VCaP (cell line): Measurements from ENCODE around the gene CLASRP.
A peak's percentile ranks its signal among the peaks of the same experiment; 100 is the strongest.

Experiments
- H3K27ac ChIP-seq: fragments of 450-650 bp; 2 replicates; pipeline ENCODE4 v1.5.1; 2017
- TF ChIP-seq, protein P1 (sequence below): fragments of 450-650 bp; conservative IDR thresholded peaks from 2 replicates; pipeline ENCODE4 v1.5.1; 2017; ENCODE audit warnings: mild to moderate bottlenecking, moderate library complexity

Gene CLASRP

DNA sequence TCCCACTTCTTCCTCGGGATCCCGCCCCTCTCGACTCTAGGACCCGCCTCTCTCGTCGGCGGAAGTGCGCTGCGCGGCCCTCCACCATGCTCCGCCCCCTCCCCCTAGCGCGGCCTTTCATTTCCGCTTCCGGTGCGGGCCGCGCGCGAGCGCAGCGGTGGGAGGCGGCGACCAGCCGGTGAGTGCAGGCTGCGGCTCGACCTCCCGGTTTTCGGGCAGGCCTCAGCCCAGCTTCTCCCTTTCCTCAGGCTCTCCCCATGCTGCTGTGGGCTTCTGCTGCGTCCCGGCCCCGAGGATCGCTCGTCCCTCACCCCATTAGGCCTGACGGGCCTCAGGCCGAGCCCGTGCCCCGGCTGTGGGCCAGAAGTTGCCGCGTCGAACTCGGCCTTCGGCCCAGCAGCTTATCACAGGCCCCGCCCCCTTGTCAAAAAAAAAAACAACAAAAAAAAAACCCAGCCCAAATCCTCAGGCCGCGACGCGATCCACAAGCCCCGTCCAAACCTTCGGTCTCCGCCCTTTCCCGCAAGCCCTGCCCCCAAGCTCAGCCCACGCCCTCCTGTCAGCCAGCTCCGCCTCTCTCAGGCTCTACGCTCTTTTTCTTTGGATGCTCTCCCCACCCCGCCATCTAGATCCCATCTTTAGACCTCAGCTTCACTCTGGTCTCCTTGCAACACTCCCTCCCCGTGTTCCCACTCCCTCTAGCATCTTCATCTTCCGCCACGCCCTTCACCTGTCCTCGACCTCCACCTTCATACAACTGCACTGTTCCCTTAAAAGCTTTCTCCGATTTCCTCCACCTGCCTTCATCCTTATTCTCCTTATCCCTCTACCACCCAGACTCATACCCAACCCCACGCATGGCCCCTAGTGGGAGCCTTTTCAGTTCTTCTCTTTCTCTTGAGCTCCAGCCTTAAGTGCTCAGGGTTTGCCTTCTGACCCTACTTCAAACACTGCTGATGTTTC, at the start of gene CLASRP:
TSS of gene CLASRP (plus strand) at position 115 of the 963 bp plus-strand sequence. CDS start 1,168 bp downstream, outside the sequence.
- peak within 1 kb of the TSS; percentile 98 for H3K27ac ChIP-seq

GRCh38 chr19:44990459-44990858, 48.4 kb upstream of the CLASRP start:
- TF ChIP-seq, protein P1, sequence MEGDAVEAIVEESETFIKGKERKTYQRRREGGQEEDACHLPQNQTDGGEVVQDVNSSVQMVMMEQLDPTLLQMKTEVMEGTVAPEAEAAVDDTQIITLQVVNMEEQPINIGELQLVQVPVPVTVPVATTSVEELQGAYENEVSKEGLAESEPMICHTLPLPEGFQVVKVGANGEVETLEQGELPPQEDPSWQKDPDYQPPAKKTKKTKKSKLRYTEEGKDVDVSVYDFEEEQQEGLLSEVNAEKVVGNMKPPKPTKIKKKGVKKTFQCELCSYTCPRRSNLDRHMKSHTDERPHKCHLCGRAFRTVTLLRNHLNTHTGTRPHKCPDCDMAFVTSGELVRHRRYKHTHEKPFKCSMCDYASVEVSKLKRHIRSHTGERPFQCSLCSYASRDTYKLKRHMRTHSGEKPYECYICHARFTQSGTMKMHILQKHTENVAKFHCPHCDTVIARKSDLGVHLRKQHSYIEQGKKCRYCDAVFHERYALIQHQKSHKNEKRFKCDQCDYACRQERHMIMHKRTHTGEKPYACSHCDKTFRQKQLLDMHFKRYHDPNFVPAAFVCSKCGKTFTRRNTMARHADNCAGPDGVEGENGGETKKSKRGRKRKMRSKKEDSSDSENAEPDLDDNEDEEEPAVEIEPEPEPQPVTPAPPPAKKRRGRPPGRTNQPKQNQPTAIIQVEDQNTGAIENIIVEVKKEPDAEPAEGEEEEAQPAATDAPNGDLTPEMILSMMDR = no peak
- H3K27ac ChIP-seq = no peak overlapping the region

More for the DNA sequence above, at the start of gene CLASRP:
- TF ChIP-seq, protein P1 = no peak

- no peak overlapping the region for H3K27ac ChIP-seq
- TF ChIP-seq, protein P1 = no peak
Observed at GRCh38 chr19:44990966-44991365, 47.9 kb upstream of the CLASRP start.

DNA sequence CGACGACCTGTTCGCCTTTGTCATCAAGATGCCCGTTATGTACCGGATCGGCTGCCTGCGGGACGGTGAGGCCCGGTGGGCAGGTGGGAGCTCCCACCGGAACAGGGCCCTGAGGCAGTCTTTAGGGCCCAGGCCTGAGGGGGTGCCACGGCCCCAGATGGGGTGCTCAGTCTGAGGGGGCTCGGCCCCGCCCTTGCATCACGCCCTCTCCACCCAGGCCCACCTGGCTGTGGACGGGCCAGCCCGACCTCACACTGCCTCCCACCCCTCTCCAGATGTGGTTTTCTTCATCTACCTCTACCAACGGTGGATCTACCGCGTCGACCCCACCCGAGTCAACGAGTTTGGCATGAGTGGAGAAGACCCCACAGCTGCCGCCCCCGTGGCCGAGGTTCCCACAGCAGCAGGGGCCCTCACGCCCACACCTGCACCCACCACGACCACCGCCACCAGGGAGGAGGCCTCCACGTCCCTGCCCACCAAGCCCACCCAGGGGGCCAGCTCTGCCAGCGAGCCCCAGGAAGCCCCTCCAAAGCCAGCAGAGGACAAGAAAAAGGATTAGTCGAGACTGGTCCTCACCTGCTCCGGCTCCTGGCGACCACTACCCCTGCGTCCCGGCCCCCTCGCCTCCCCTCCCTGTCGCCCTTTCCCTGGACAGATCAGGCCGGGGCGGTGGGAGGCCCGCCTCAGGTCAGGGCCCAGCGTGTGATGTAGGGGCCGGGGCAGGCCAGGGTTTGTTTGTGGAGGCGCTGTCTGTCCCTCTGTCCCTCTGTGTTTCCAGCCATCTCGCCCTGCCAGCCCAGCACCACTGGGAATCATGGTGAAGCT, 46.3 kb upstream of the CLASRP start:
- no peak overlapping the region for H3K27ac ChIP-seq
- TF ChIP-seq, protein P1 = no peak

DNA sequence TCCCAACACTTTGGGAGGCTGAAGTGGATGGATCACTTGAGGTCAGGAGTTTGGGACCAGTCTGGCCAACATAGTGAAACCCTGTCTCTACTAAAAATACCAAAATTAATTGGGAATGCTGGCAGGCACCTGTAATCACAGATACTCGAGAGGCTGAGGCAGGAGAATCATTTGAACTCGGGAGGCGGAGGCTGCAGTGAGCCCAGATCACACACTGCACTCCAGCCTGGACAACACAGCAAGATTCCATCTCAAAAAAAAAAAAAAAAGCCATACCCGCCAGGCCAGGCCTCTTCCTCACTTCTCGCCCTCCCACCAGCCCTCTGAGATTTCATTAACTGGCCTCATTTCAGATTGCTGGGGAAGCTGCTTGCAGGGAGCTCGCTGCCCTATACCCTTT, 45.3 kb upstream of the CLASRP start:
- TF ChIP-seq, protein P1 = no peak
- no peak overlapping the region for H3K27ac ChIP-seq

- no peak overlapping the region for H3K27ac ChIP-seq
- TF ChIP-seq, protein P1 = no peak
Observed at GRCh38 chr19:44993926-44994537, 44.8 kb upstream of the CLASRP start.
